Stimulated activated CD8-positive, alpha-beta memory T cell treated with anti-CD3 and anti-CD28 coated beads, Interleukin-12 subunit alpha, Interleukin-12 subunit beta, amount 100 ng/mL, for 24 hours (primary cell): Measurements from ENCODE around the gene OR56B4.
"Not testable (repeated sequence)": the region's sequence is repeated elsewhere in the genome, so short reads cannot be mapped to it uniquely, and the experiment has no call there.

Experiments used
- DNase-seq: peaks from one replicate; pipeline ENCODE4 v3.0.0-alpha.2; 2020; ENCODE audit errors: extremely low read depth

Gene OR56B4

GRCh38 chr11:6107384-6107783, at the start of gene OR56B4:
OR56B4 (plus strand) TSS chr11:6107684; CDS start chr11:6107779, 95 bp downstream.
- DNase-seq = not testable (repeated sequence)

GRCh38 chr11:6061475-6061874, 46.0 kb upstream of the OR56B4 start:
- no peak for DNase-seq

GRCh38 chr11:6062691-6063358, 44.7 kb upstream of the OR56B4 start:
- DNase-seq = no peak

- DNase-seq = no peak
Observed at GRCh38 chr11:6067502-6067901, 40.0 kb upstream of the OR56B4 start.

- not testable (repeated sequence) for DNase-seq
Observed at GRCh38 chr11:6076443-6076842, 31.0 kb upstream of the OR56B4 start.

- DNase-seq = no peak
Observed at GRCh38 chr11:6077723-6078122, 29.8 kb upstream of the OR56B4 start.

GRCh38 chr11:6079463-6079862, 28.0 kb upstream of the OR56B4 start:
- DNase-seq = no peak

GRCh38 chr11:6083129-6083528, 24.4 kb upstream of the OR56B4 start:
- DNase-seq = no peak

- DNase-seq = no peak
Observed at GRCh38 chr11:6084587-6084986, 22.9 kb upstream of the OR56B4 start.

GRCh38 chr11:6094186-6094585, 13.3 kb upstream of the OR56B4 start:
- no peak for DNase-seq

- no peak for DNase-seq
Observed at GRCh38 chr11:6095798-6096197, 11.7 kb upstream of the OR56B4 start.

- no peak for DNase-seq
Observed at GRCh38 chr11:6096417-6096816, 11.1 kb upstream of the OR56B4 start.

- DNase-seq = no peak
Observed at GRCh38 chr11:6099577-6099976, 7.9 kb upstream of the OR56B4 start.

GRCh38 chr11:6110011-6110410, 2.5 kb downstream of the OR56B4 start:
- DNase-seq = no peak

GRCh38 chr11:6111673-6112072, 4.2 kb downstream of the OR56B4 start:
- no peak for DNase-seq

- DNase-seq = no peak
Observed at GRCh38 chr11:6116638-6117037, 9.2 kb downstream of the OR56B4 start.

GRCh38 chr11:6124245-6124644, 16.8 kb downstream of the OR56B4 start:
- no peak for DNase-seq

- no peak for DNase-seq
Observed at GRCh38 chr11:6127881-6128280, 20.4 kb downstream of the OR56B4 start.

- DNase-seq = no peak
Observed at GRCh38 chr11:6129011-6129410, 21.5 kb downstream of the OR56B4 start.

GRCh38 chr11:6129635-6130034, 22.2 kb downstream of the OR56B4 start:
- DNase-seq = no peak

- DNase-seq = no peak
Observed at GRCh38 chr11:6132431-6132830, 24.9 kb downstream of the OR56B4 start.

GRCh38 chr11:6135936-6136335, 28.5 kb downstream of the OR56B4 start:
- not testable (repeated sequence) for DNase-seq

GRCh38 chr11:6142936-6143335, 35.5 kb downstream of the OR56B4 start:
- no peak for DNase-seq

- not testable (repeated sequence) for DNase-seq
Observed at GRCh38 chr11:6143737-6144136, 36.3 kb downstream of the OR56B4 start.
